H1 (cell line): ENCODE data around the gene CEP85. TPM values are rescaled to one million over a fixed set of nuclear protein-coding genes. Genes with fewer than 3 reads are reported as not detected.

ENCODE experiments used
- CTCF ChIA-PET: fragments of 300-600 bp; sonication (Branson Sonifier 250); formaldehyde crosslinking; loops from one replicate; lab custom pipeline; 2021; ENCODE audit not compliant: partially characterized antibody; lab: Charles Lee
- POLR2A ChIA-PET: fragments of 300-600 bp; sonication (Branson Sonifier 250); formaldehyde crosslinking; loops from one replicate; lab custom pipeline; 2021; ENCODE audit warnings: inconsistent platforms; ENCODE audit not compliant: partially characterized antibody; lab: Charles Lee
- DNase-seq, 2 experiments: peaks; one replicate each; pipeline versions ENCODE4 v3.0.0 to v3.0.0-alpha.2; 2010 to 2022; ENCODE audit warnings: low spot score in 2 of 2, low read depth in 1 of 2, mixed read lengths in 1 of 2
- FAIRE-seq: peaks from 2 replicates; lab custom pipeline; 2011; peaks lifted over from hg19 to GRCh38; lab: Jason Lieb, UNC
- H2AFZ ChIP-seq: 2 replicates; pipeline ENCODE4 v1.8.1; 2012; ENCODE audit warnings: low read length, inconsistent platforms
- H2AK5ac ChIP-seq: 2 replicates; pipeline ENCODE4 v1.6.1; 2013; ENCODE audit warnings: low read depth, low read length
- H2BK120ac ChIP-seq: replicated peaks from 2 replicates; pipeline ENCODE3; 2013; ENCODE audit warnings: low read depth, low read length, inconsistent platforms
- H2BK12ac ChIP-seq: 2 replicates; pipeline ENCODE4 v1.6.1; 2013; ENCODE audit warnings: low read depth, low read length
- H2BK15ac ChIP-seq: 2 replicates; pipeline ENCODE4 v1.6.1; 2013; ENCODE audit warnings: low read length
- H2BK20ac ChIP-seq: 2 replicates; pipeline ENCODE4 v1.6.1; 2013; ENCODE audit warnings: low read length
- H2BK5ac ChIP-seq: 2 replicates; pipeline ENCODE4 v1.6.1; 2013; ENCODE audit warnings: low read depth, low read length
- H3K14ac ChIP-seq: 2 replicates; pipeline ENCODE4 v1.6.1; 2013; ENCODE audit warnings: inconsistent platforms; ENCODE audit not compliant: insufficient read length
- H3K18ac ChIP-seq: 2 replicates; pipeline ENCODE4 v1.6.1; 2013; ENCODE audit warnings: low read length; ENCODE audit errors: extremely low read depth
- H3K23ac ChIP-seq: 2 replicates; pipeline ENCODE4 v1.6.1; 2013; ENCODE audit warnings: inconsistent platforms; ENCODE audit not compliant: insufficient read length
- H3K23me2 ChIP-seq: 2 replicates; pipeline ENCODE4 v1.6.1; 2013; ENCODE audit warnings: low read depth, low read length
- H3K27ac ChIP-seq: 2 replicates; pipeline ENCODE4 v1.6.1; 2011; ENCODE audit warnings: low read depth, low read length, inconsistent platforms
- H3K27me3 ChIP-seq, 4 experiments: replicated peaks in 1 of 4; 1 replicate in 1 of 4; 2 replicates in 3 of 4; pipeline versions ENCODE4 v1.6.1 to v1.8.1; 2011 to 2013; ENCODE audit warnings: low read length in 3 of 4, mild to moderate bottlenecking in 3 of 4, inconsistent platforms in 2 of 4, mixed read lengths in 2 of 4, moderate library complexity in 1 of 4; ENCODE audit not compliant: control insufficient read depth in 3 of 4, insufficient read depth in 3 of 4; ENCODE audit errors: extremely low read depth in 1 of 4
- H3K36me3 ChIP-seq, 4 experiments: 2 replicates each; pipeline versions ENCODE4 v1.6.1 to v1.8.1; 2011 to 2013; ENCODE audit warnings: mild to moderate bottlenecking in 4 of 4, low read length in 3 of 4, moderate library complexity in 2 of 4, control low read depth in 1 of 4, inconsistent platforms in 1 of 4; ENCODE audit not compliant: insufficient read depth in 4 of 4, control insufficient read depth in 2 of 4
- H3K4ac ChIP-seq: replicated peaks from 2 replicates; pipeline ENCODE3; 2013; ENCODE audit warnings: low read length, low read depth, mixed read lengths, inconsistent platforms; ENCODE audit not compliant: insufficient read length
- H3K4me1 ChIP-seq, 4 experiments: replicated peaks in 1 of 4; 1 replicate in 1 of 4; 2 replicates in 3 of 4; pipeline versions ENCODE4 v1.6.1 to v1.8.1; 2011 to 2013; ENCODE audit warnings: low read length in 3 of 4, inconsistent platforms in 2 of 4, mixed read lengths in 1 of 4; ENCODE audit not compliant: insufficient read depth in 4 of 4, control insufficient read depth in 3 of 4
- H3K4me2 ChIP-seq, 2 experiments: 2 replicates each; pipeline versions ENCODE4 v1.6.1 to v1.8.1; 2011 to 2013; ENCODE audit warnings: low read depth in 2 of 2, low read length in 2 of 2, control low read depth in 1 of 2, inconsistent platforms in 1 of 2, mild to moderate bottlenecking in 1 of 2; ENCODE audit not compliant: insufficient read depth in 1 of 2
- H3K4me3 ChIP-seq, 4 experiments: fragments of 200-600, 300-600 bp in 1 of 4; sonication (generic), shearing (Covaris generic), sonication (Bioruptor Twin) in 1 of 4; 2 replicates each; pipeline versions ENCODE4 v1.5.1 to v1.8.1; 2011 to 2016; ENCODE audit warnings: low read length in 4 of 4, low read depth in 3 of 4, control low read depth in 2 of 4, inconsistent platforms in 2 of 4, mild to moderate bottlenecking in 2 of 4, mixed read lengths in 1 of 4, moderate library complexity in 1 of 4; ENCODE audit not compliant: insufficient read depth in 2 of 4; ENCODE audit errors: extremely low read depth in 1 of 4
- H3K56ac ChIP-seq: replicated peaks from 2 replicates; pipeline ENCODE3; 2013; ENCODE audit warnings: low read depth, mild to moderate bottlenecking, mixed read lengths, low read length, inconsistent platforms; ENCODE audit not compliant: insufficient read length
- H3K79me1 ChIP-seq: 2 replicates; pipeline ENCODE4 v1.6.1; 2013; ENCODE audit warnings: low read depth, low read length, control low read depth
- H3K79me2 ChIP-seq, 2 experiments: 2 replicates each; pipeline versions ENCODE4 v1.6.1 to v1.8.1; 2012 to 2013; ENCODE audit warnings: low read length in 2 of 2, mild to moderate bottlenecking in 2 of 2, inconsistent platforms in 1 of 2; ENCODE audit not compliant: insufficient read depth in 2 of 2, control insufficient read depth in 1 of 2
- H3K9ac ChIP-seq, 4 experiments: replicated peaks in 1 of 4; 1 replicate in 1 of 4; 2 replicates in 3 of 4; pipeline versions ENCODE4 v1.6.1 to v1.8.1; 2011 to 2013; ENCODE audit warnings: low read depth in 3 of 4, low read length in 3 of 4, control low read depth in 2 of 4, mild to moderate bottlenecking in 2 of 4, moderate library complexity in 2 of 4, inconsistent platforms in 1 of 4; ENCODE audit errors: extremely low read depth in 1 of 4
- H3K9me3 ChIP-seq, 2 experiments: 2 replicates each; pipeline versions ENCODE4 v1.6.1 to v1.8.1; 2012 to 2013; ENCODE audit warnings: mild to moderate bottlenecking in 2 of 2, moderate library complexity in 2 of 2, control low read depth in 1 of 2, inconsistent platforms in 1 of 2, low read depth in 1 of 2, low read length in 1 of 2, mixed read lengths in 1 of 2; ENCODE audit not compliant: insufficient read depth in 2 of 2
- H4K20me1 ChIP-seq, 2 experiments: replicated peaks in 1 of 2; 2 replicates each; pipeline versions ENCODE3 to v1.8.1; 2011 to 2013; ENCODE audit warnings: inconsistent platforms in 2 of 2, low read length in 2 of 2, mild to moderate bottlenecking in 1 of 2; ENCODE audit not compliant: insufficient read depth in 2 of 2, control insufficient read depth in 1 of 2
- H4K5ac ChIP-seq: 2 replicates; pipeline ENCODE4 v1.6.1; 2013; ENCODE audit warnings: low read length, low read depth, mixed read lengths, inconsistent platforms; ENCODE audit not compliant: insufficient read length
- H4K8ac ChIP-seq: 2 replicates; pipeline ENCODE4 v1.8.0; 2013; ENCODE audit warnings: mild to moderate bottlenecking, moderate library complexity, low read length, inconsistent platforms; ENCODE audit not compliant: insufficient read depth; ENCODE audit errors: extremely low read depth
- H4K91ac ChIP-seq: replicated peaks from 2 replicates; pipeline ENCODE3; 2013; ENCODE audit warnings: low read length, mixed read lengths, inconsistent platforms; ENCODE audit not compliant: insufficient read length
- HDAC2 ChIP-seq, 2 experiments: fragments of 300-600 bp in 1 of 2; sonication (generic) in 1 of 2; IDR thresholded peaks; 2 replicates each; pipeline ENCODE4 v1.6.1; 2011 to 2012; ENCODE audit warnings: low read depth in 2 of 2, low read length in 2 of 2, mild to moderate bottlenecking in 2 of 2, moderate library complexity in 2 of 2, borderline replicate concordance in 1 of 2, inconsistent platforms in 1 of 2
- HDAC6 ChIP-seq: IDR thresholded peaks from one replicate; pipeline ENCODE4 v1.7.1; 2012; ENCODE audit warnings: low read depth, mild to moderate bottlenecking, inconsistent platforms, low read length, moderate library complexity
- RXRA ChIP-seq: IDR thresholded peaks from 2 replicates; pipeline ENCODE4 v1.6.1; 2011; ENCODE audit warnings: low read depth, mild to moderate bottlenecking, low read length, moderate library complexity; ENCODE audit not compliant: insufficient read depth
- SIX5 ChIP-seq: IDR thresholded peaks from 2 replicates; pipeline ENCODE4 v1.6.1; 2011; ENCODE audit warnings: mild to moderate bottlenecking, low read depth, low read length
- TAF7 ChIP-seq: optimal IDR thresholded peaks from 2 replicates; pipeline ENCODE3; 2011; ENCODE audit warnings: low read depth, mild to moderate bottlenecking, inconsistent platforms, low read length, moderate library complexity, borderline replicate concordance
- YY1 ChIP-seq: IDR thresholded peaks from 2 replicates; pipeline ENCODE4 v1.6.1; 2011; ENCODE audit warnings: low read depth, mild to moderate bottlenecking, low read length
- WGBS, 2 experiments: shearing (Covaris generic) in 1 of 2; methylation state at CpG; one replicate each; pipeline versions ENCODE4 v1.1.6 to v1.1.7; 2013 to 2015; ENCODE audit warnings: low lambda C conversion rate in 2 of 2, mixed read lengths in 2 of 2, inconsistent platforms in 1 of 2, low coverage in 1 of 2, missing lambda C conversion rate in 1 of 2; ENCODE audit not compliant: insufficient replicate concordance in 2 of 2, insufficient coverage in 1 of 2, insufficient read length in 1 of 2; ENCODE audit errors: extremely low coverage in 1 of 2, missing lambda C conversion rate in 1 of 2; 5-methylcytosine and 5-hydroxymethylcytosine counted together
- polyA plus RNA-seq, 7 experiments: library from polyadenylated mRNA; depleted of rRNA in 3 of 7; stranded (reverse) in 5 of 7; unstranded in 2 of 7; fragments of >200 nt in 5 of 7; fragments of 200-250 nt in 2 of 7; gene quantifications; 1 replicate in 5 of 7; 2 replicates in 1 of 7; 4 replicates in 1 of 7; pipeline versions ENCODE4 v1.2.1 to v1.2.3, GENCODE V29; 2011 to 2013; ENCODE audit warnings: missing spikeins in 2 of 7, mixed read lengths in 2 of 7
- total RNA-seq: library from RNA; stranded (reverse); fragmentation: NEBNext Ultra II Directional; extraction: Animal tissue kit (Norgen Biotek cat#: 25700); gene quantifications from 2 replicates; pipeline ENCODE4 v1.2.1, GENCODE V29; 2021
- TF ChIP-seq, protein P1 (sequence below): IDR thresholded peaks from 2 replicates; pipeline ENCODE4 v1.6.1; 2011; ENCODE audit warnings: low read depth, mild to moderate bottlenecking, low read length; ENCODE audit not compliant: insufficient read depth
- TF ChIP-seq, protein P2 (sequence below): IDR thresholded peaks from 2 replicates; pipeline ENCODE4 v1.6.1; 2012; ENCODE audit warnings: low read length, inconsistent platforms

The CEP85 gene
- total and polyA plus RNA-seq, 2 of the 8 experiments (the other 6 are each of a cell fraction or from before 2014, with no cell fraction given), result 40.4 to 43.7 TPM

DNA sequence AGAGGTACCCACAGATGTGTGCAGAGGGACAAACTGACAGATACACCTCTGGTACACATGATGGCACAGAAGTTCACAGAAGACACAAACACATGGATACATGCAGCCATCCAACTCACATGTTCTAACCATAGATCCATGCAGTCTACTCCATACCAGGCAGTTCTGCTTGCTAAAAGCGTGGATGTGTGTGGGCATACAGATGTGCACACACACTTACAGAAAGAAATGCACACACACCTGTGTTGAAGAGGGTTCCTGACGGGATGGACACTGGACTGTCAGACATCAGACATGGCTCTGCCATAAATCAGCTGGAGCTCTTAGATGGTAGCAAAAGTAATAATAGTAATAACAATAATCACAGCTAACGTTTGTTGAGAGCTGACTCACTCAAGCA lies 90.5 kb downstream of the CEP85 start:
- no peak overlapping the region for H3K23ac ChIP-seq
- H3K14ac ChIP-seq, result no peak overlapping the region
- TF ChIP-seq YY1, result no peak
- no peak for TF ChIP-seq HDAC6
- no peak for TF ChIP-seq RXRA
- TF ChIP-seq, protein P1, sequence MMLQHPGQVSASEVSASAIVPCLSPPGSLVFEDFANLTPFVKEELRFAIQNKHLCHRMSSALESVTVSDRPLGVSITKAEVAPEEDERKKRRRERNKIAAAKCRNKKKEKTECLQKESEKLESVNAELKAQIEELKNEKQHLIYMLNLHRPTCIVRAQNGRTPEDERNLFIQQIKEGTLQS, result no peak
- no peak for TF ChIP-seq TAF7
- TF ChIP-seq, protein P2, sequence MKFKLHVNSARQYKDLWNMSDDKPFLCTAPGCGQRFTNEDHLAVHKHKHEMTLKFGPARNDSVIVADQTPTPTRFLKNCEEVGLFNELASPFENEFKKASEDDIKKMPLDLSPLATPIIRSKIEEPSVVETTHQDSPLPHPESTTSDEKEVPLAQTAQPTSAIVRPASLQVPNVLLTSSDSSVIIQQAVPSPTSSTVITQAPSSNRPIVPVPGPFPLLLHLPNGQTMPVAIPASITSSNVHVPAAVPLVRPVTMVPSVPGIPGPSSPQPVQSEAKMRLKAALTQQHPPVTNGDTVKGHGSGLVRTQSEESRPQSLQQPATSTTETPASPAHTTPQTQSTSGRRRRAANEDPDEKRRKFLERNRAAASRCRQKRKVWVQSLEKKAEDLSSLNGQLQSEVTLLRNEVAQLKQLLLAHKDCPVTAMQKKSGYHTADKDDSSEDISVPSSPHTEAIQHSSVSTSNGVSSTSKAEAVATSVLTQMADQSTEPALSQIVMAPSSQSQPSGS, result no peak
- no peak for TF ChIP-seq HDAC2 (IDR thresholded peaks at IDR 0.05; ENCODE audit: borderline replicate concordance in 1 of 2, low read depth in 2 of 2, low read length in 2 of 2)
- TF ChIP-seq SIX5, result no peak
- peaks cover 7 to 22% (median 18%) of the 10 kb centered on the region in 4 experiments; a peak in 7 of 8 replicates for H3K36me3 ChIP-seq
- FAIRE-seq (no peak), DNase-seq (no peak)
- no peak overlapping the region for H2BK120ac ChIP-seq
- H2AFZ ChIP-seq, result no peak overlapping the region
- no peak overlapping the region for H3K27ac ChIP-seq
- H2BK12ac ChIP-seq, result no peak overlapping the region
- no peak overlapping the region for H2BK5ac ChIP-seq
- 81% methylated on average over 3 of the region's 3 CpGs; no CpG with 5 or more reads in 1 of the 2 experiments for WGBS, 2 experiments
- no peak overlapping the region for H3K4me3 ChIP-seq
- no peak overlapping the region for H3K18ac ChIP-seq
- ChIA-PET CTCF (interaction anchor here (16.5 to 57.0 kb wide), 2 partner anchors 31 to 37 kb away, joined by 139 to 1530 read pairs; partner anchors contain the start of genes SH3BGRL3 and UBXN11), POLR2A (interaction anchor here (0.7 to 1.8 kb wide), 2 partner anchors 39 to 89 kb away, joined by 3 read pairs; no protein-coding TSS in a partner anchor)
- no peaks in the 10 kb centered on the region for H3K27me3 ChIP-seq
- H3K4me1 ChIP-seq, result no peaks in the 10 kb centered on the region; a peak in 1 of 7 replicates
- H3K4me2 ChIP-seq, result no peak overlapping the region
- H3K4ac ChIP-seq, result no peak overlapping the region
- no peak overlapping the region for H4K5ac ChIP-seq
- no peak overlapping the region for H2BK15ac ChIP-seq
- no peaks in the 10 kb centered on the region for H3K23me2 ChIP-seq
- peaks cover 0 to 2% of the 10 kb centered on the region in 2 experiments for H4K20me1 ChIP-seq
- no peak overlapping the region for H3K56ac ChIP-seq
- no peaks in the 10 kb centered on the region for H3K79me2 ChIP-seq
- H4K8ac ChIP-seq, result no peak overlapping the region
- no peak overlapping the region for H2BK20ac ChIP-seq
- no peak overlapping the region for H4K91ac ChIP-seq
- no peaks in the 10 kb centered on the region for H3K79me1 ChIP-seq
- H2AK5ac ChIP-seq, result no peak overlapping the region
- H3K9ac ChIP-seq, result no peak overlapping the region
- no peaks in the 10 kb centered on the region for H3K9me3 ChIP-seq
